ENCODE measurements around the gene AP3S2. TPM values are rescaled to one million over a fixed set of nuclear protein-coding genes. Genes with fewer than 3 reads are reported as not detected.

The AP3S2 gene
- total RNA-seq, 4 donors from 2014 or later = 17.4 to 70.6 (median 35.9) TPM

DNA sequence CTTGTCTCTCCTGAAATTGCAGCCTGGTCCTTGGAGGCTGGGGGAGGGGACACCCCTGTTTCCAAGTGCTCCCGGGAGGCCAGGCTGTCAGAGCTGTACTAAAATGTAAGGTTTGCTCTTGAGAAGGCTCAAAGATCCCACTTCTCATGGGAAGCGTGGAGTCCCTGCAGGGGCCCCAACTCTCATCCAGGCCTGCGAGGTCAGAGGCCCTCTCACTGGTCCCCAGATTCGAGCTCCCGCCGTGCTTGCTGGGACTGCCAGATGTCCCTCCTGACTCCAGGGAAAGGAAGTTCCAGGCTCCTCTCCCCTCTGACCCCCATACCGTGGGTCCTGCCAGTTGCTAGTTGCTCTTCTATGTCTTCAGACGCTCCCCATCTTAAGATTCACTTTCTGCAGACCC lies 64.6 kb downstream of the AP3S2 start:
- H3K36me3 ChIP-seq = no peaks in the 10 kb centered on the region
- H3K9me3 ChIP-seq = no peaks in the 10 kb centered on the region
- TF ChIP-seq, protein P1, sequence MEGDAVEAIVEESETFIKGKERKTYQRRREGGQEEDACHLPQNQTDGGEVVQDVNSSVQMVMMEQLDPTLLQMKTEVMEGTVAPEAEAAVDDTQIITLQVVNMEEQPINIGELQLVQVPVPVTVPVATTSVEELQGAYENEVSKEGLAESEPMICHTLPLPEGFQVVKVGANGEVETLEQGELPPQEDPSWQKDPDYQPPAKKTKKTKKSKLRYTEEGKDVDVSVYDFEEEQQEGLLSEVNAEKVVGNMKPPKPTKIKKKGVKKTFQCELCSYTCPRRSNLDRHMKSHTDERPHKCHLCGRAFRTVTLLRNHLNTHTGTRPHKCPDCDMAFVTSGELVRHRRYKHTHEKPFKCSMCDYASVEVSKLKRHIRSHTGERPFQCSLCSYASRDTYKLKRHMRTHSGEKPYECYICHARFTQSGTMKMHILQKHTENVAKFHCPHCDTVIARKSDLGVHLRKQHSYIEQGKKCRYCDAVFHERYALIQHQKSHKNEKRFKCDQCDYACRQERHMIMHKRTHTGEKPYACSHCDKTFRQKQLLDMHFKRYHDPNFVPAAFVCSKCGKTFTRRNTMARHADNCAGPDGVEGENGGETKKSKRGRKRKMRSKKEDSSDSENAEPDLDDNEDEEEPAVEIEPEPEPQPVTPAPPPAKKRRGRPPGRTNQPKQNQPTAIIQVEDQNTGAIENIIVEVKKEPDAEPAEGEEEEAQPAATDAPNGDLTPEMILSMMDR (IDR thresholded peaks at IDR 0.05) = no peak
- TF ChIP-seq POLR2A (IDR thresholded peaks at IDR 0.05) = no peak
- DNase-seq = no peak
- H3K4me1 ChIP-seq = no peaks in the 10 kb centered on the region
- H3K4me3 ChIP-seq = no peak overlapping the region
- no peak overlapping the region for H3K27ac ChIP-seq
- no peaks in the 10 kb centered on the region for H3K27me3 ChIP-seq
- intact Hi-C loops (cut with DNase I; ENCODE audit: low total_unique reads) = no loop called here

DNA sequence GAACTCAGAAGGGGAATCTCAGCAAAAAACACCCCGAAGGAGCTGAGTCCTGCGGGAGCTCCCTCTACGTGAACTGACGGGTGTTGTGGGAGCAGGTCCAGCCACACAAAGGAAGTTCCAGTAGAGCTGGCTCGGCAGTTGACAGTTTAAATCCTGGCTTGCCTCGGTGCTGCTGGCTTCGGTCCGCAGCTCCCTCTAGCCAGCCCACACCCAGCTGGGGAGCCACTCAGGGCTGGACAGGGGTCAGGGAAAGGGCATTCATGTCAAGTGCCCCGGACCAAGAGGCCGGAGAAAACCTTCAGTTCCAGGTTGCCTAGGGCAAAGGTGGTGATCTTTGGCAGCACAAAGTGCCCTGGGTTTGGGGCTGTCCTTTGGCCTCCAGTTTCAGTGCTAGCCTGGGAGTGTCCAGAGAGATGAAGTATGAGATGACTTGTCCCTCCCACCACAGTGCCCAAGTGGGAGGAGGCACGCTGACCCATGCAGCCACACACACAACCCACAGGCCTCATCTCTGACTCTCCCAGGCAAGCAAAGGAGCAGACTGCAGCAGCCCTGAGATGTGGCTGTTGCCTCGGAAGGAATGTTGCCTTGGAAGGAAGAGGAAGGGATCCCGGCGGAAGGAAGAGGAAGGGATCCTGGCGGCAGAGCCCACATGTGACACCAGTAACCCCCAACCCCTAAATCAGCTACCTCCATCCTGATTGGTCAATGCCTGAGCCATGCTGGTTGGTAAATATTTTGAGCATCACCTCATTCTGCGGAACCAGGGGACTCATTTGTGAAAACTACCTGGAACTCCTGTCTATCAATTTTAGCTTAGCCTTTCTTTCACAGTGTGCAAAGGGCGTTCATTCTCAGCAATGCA lies 65.3 kb downstream of the AP3S2 start:
- H3K4me3 ChIP-seq = no peak overlapping the region
- H3K9me3 ChIP-seq = no peaks in the 10 kb centered on the region
- no peak for TF ChIP-seq POLR2A (IDR thresholded peaks at IDR 0.05)
- TF ChIP-seq, protein P1 (IDR thresholded peaks at IDR 0.05) = no peak
- DNase-seq = peak; percentile 31 to 55
- no peaks in the 10 kb centered on the region for H3K4me1 ChIP-seq
- no peaks in the 10 kb centered on the region for H3K36me3 ChIP-seq
- intact Hi-C loops (cut with DNase I; ENCODE audit: low total_unique reads) = no loop called here
- H3K27ac ChIP-seq = peak overlapping the region in 1 of 2 donors; percentile 41
- H3K27me3 ChIP-seq = no peaks in the 10 kb centered on the region

DNA sequence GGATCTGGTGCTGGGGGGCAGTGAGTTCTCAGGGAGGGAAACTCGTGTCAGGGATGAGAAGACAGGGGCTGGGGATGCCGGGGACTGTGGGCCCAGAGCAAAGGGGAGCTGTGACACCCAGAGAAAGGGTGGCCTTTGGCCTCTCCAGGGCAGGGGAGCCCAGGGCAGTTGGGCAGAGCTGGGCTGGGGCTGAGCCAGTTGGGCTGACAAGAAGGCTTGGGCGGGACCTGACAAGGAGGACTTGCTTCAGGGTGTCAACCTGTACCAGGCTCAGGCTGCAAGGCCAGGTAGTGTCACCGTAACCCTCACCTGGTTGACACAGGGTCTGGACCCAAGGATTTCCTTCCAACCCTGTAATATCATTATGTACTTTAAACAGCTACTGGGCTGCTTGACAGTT lies 66.0 kb downstream of the AP3S2 start:
- Histone ChIP-seq H3K27me3 (no peaks in the 10 kb centered on the region), H3K27ac (peak overlapping the region in 1 of 2 donors; percentile 41), H3K36me3 (no peaks in the 10 kb centered on the region), H3K9me3 (no peaks in the 10 kb centered on the region), H3K4me1 (no peaks in the 10 kb centered on the region), H3K4me3 (no peak overlapping the region)
- no peak for DNase-seq
- intact Hi-C loops (cut with DNase I; ENCODE audit: low total_unique reads) = no loop called here
- TF ChIP-seq POLR2A (IDR thresholded peaks at IDR 0.05) = no peak
- TF ChIP-seq, protein P1 (IDR thresholded peaks at IDR 0.05) = no peak

DNA sequence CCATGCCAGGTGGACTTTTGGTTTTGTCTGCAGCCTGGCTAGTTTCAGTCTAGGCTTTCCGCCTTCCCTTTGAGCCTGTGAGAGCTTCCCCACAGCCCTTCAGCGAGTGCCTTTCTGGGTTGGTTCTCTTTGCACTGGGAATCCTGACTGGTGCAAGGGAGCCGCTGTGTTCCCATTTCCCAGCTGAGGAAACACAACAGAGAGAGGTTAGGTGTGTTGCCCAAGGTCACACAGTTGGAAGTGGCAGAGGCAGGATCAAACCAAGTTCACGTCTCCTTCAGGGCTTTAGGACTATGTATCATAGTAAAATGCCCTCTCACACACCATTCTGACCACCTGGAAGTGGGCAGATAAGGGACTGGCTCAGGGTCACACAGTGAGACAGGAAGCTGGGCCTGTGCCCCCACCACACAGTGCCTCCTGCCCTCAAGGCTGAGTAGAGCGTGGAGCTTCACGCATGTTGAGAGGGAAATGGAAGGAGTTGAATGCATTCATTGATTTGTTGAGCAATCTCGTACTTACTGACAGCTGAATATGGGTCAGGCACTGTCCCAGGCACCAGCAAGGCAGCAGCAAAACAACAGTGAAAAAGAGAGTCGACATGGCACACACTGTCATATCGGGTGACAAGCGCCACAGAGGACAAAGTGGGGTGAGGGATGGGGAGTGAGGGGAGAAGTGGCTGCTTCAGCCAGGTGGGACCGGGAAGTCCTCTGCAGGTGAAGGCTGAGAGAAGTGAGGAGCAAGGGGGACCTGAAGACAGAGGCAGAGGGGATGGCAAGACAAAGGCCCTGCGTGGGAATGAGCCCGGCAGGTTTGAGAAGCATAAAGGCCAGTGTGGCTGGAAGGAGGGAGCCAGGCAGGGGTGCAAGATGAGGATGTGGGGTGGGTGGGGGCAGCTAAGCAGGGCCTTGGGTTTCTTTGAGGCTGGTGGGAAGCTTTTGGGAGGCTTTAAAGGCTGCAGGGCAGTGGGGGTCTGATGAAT lies 66.8 kb downstream of the AP3S2 start:
- no peaks in the 10 kb centered on the region for H3K9me3 ChIP-seq
- no peak for TF ChIP-seq POLR2A (IDR thresholded peaks at IDR 0.05)
- TF ChIP-seq, protein P1 (IDR thresholded peaks at IDR 0.05) = no peak
- no peak overlapping the region for H3K27ac ChIP-seq
- no peak for DNase-seq
- H3K4me3 ChIP-seq = no peak overlapping the region
- no peaks in the 10 kb centered on the region for H3K4me1 ChIP-seq
- H3K27me3 ChIP-seq = no peaks in the 10 kb centered on the region
- no peaks in the 10 kb centered on the region for H3K36me3 ChIP-seq
- intact Hi-C loops (cut with DNase I; ENCODE audit: low total_unique reads) = no loop called here
